KMS-11 (cell line): ENCODE data around the gene CADPS2.

ENCODE experiments used
- H2AFZ ChIP-seq: fragments of 200-600 bp; sonication (generic); 2 replicates; pipeline ENCODE4 v1.6.1; 2016; ENCODE audit warnings: antibody characterized with exemption, mixed run types, low read depth
- H3K27ac ChIP-seq: fragments of 200-600 bp; sonication (generic); 2 replicates; pipeline ENCODE4 v1.6.1; 2016; ENCODE audit warnings: mild to moderate bottlenecking, mixed run types
- H3K27me3 ChIP-seq: fragments of 200-600 bp; sonication (generic); 2 replicates; pipeline ENCODE4 v1.6.1; 2017; ENCODE audit warnings: mild to moderate bottlenecking, low read depth, mixed run types, moderate library complexity; ENCODE audit not compliant: insufficient read depth
- H3K36me3 ChIP-seq: fragments of 200-600 bp; sonication (generic); 2 replicates; pipeline ENCODE4 v1.6.1; 2017; ENCODE audit warnings: mild to moderate bottlenecking, mixed run types; ENCODE audit not compliant: insufficient read depth
- H3K4me1 ChIP-seq: fragments of 200-600 bp; sonication (generic); 2 replicates; pipeline ENCODE4 v1.6.1; 2016; ENCODE audit warnings: mild to moderate bottlenecking, low read depth, mixed run types; ENCODE audit not compliant: poor library complexity, severe bottlenecking
- H3K4me2 ChIP-seq: fragments of 200-600 bp; sonication (generic); 2 replicates; pipeline ENCODE4 v1.7.0; 2016; ENCODE audit warnings: mild to moderate bottlenecking, mixed run types
- H3K4me3 ChIP-seq: fragments of 200-600 bp; sonication (generic); IDR thresholded peaks from 2 replicates; pipeline ENCODE4 v1.6.1; 2017; ENCODE audit warnings: low read depth, low read length, mixed read lengths; ENCODE audit not compliant: insufficient read depth
- H3K79me2 ChIP-seq: fragments of 200-600 bp; sonication (generic); 2 replicates; pipeline ENCODE4 v1.6.1; 2016; ENCODE audit warnings: low read depth, mixed run types; ENCODE audit not compliant: insufficient read depth
- H3K9ac ChIP-seq: fragments of 200-600 bp; sonication (generic); 2 replicates; pipeline ENCODE4 v1.6.1; 2016; ENCODE audit warnings: mild to moderate bottlenecking, mixed run types
- H4K20me1 ChIP-seq: fragments of 200-600 bp; sonication (generic); 2 replicates; pipeline ENCODE4 v1.6.1; 2016; ENCODE audit warnings: mild to moderate bottlenecking, mixed run types; ENCODE audit not compliant: insufficient read depth
- TF ChIP-seq, protein P1 (sequence below): fragments of 200-600 bp; sonication (generic); conservative IDR thresholded peaks from 2 replicates; pipeline ENCODE4 v1.6.1; 2017; ENCODE audit warnings: low read depth, mild to moderate bottlenecking, antibody characterized with exemption, low read length, moderate library complexity, mixed read lengths

Gene CADPS2

DNA sequence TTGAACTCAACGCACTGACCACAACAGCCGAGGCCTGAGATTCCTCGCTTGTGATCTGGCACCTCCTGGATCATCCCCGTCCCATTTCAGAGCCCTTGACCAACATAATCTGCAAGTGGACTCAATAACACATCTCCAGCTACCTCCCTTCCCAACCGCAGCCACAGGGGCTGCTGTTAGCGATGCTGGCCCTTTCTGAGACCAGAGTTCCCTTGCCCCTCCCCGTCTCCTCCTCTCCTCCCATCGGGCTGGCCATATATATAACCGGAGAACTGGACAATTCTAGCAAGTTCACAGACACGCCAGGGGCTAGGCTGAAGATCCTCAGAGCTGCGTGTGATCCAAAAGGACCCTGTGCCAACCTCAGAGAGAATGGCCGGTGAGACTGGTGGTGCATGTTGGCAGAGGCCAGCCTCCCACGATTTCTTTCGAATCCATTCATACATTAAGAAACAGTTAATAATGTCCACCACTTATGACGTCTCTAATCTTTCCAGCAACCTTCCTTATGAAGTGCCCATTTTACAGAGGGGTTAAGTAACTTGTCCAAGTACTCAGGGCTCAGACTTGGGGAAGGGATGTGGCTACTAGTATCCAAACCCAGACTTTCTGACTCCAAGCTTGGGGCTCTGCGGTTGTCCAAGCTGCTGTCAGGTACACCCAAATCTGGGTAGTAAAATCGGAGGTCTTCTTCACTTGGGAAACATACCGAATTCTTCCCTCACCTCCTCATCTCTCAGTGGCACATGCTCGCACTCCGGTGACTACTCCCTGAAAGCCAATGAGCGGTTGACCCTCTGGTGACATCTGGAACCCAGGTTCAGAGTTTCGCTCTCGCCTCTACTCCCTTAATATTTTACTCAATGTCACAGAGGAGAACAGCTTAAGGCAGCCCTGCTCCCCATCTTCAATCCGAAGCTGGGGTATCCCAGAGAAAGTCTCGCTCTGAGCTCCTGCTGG lies 570.5 kb downstream of the CADPS2 start:
- Histone ChIP-seq H3K4me1 (peaks cover 9% of the 10 kb centered on the region), H3K27me3 (no peaks in the 10 kb centered on the region), H4K20me1 (no peaks in the 10 kb centered on the region), H3K4me2 (no peak overlapping the region), H3K9ac (no peak overlapping the region), H3K27ac (no peak overlapping the region), H3K36me3 (no peaks in the 10 kb centered on the region), H3K79me2 (no peaks in the 10 kb centered on the region), H2AFZ (no peak overlapping the region), H3K4me3 (no peak overlapping the region)
- TF ChIP-seq, protein P1, sequence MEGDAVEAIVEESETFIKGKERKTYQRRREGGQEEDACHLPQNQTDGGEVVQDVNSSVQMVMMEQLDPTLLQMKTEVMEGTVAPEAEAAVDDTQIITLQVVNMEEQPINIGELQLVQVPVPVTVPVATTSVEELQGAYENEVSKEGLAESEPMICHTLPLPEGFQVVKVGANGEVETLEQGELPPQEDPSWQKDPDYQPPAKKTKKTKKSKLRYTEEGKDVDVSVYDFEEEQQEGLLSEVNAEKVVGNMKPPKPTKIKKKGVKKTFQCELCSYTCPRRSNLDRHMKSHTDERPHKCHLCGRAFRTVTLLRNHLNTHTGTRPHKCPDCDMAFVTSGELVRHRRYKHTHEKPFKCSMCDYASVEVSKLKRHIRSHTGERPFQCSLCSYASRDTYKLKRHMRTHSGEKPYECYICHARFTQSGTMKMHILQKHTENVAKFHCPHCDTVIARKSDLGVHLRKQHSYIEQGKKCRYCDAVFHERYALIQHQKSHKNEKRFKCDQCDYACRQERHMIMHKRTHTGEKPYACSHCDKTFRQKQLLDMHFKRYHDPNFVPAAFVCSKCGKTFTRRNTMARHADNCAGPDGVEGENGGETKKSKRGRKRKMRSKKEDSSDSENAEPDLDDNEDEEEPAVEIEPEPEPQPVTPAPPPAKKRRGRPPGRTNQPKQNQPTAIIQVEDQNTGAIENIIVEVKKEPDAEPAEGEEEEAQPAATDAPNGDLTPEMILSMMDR, result no peak

DNA sequence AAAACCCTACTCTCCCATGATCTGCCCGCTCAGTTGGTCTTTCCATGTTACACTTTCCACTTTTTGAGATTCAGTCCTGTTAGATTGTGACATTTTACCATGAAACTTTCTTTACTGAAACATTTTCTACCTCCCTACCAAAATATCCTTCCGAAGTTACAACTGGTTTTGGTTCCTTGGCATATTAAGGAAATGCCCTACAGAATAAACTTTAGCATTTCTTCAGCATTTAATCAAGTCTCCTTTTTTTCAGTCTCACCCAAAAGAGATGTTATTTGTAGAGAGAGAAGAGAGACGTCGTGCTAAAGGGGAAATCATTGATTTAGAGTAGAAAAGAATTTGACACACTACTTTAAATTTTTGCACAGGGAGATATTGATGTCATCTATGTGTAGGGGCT lies 572.0 kb downstream of the CADPS2 start:
- Histone ChIP-seq H3K27ac (no peak overlapping the region), H2AFZ (no peak overlapping the region), H3K4me2 (no peak overlapping the region), H3K27me3 (no peaks in the 10 kb centered on the region), H4K20me1 (no peaks in the 10 kb centered on the region), H3K4me1 (peaks cover 9% of the 10 kb centered on the region), H3K9ac (no peak overlapping the region), H3K36me3 (no peaks in the 10 kb centered on the region), H3K79me2 (peaks cover 11% of the 10 kb centered on the region), H3K4me3 (no peak overlapping the region)
- TF ChIP-seq, protein P1, result no peak

DNA sequence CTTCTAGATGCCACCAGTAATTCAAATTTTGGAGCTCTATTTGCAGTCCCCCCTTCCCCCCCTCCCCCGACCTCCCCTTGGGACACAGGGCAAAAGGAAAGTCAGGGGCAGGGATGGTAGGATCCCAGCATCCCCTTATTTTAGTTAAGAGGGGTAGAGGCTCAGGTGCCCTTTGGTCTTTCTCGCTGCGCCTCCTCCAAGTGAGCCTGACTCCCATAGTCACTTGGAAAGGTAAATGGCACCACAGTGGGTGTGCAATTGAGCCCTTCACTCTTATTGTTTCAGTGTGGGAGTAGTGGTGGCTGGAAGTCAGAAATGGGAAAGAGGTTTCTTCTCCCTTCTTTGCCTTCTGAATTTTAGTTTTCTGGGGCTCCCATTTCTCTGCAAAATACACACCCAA lies 573.5 kb downstream of the CADPS2 start:
- Histone ChIP-seq H3K4me1 (peaks cover 12% of the 10 kb centered on the region), H3K9ac (no peak overlapping the region), H3K4me2 (no peak overlapping the region), H3K4me3 (no peak overlapping the region), H2AFZ (no peak overlapping the region), H3K27me3 (no peaks in the 10 kb centered on the region), H4K20me1 (no peaks in the 10 kb centered on the region; the same call in 1 of the 2 replicates), H3K79me2 (peaks cover 25% of the 10 kb centered on the region), H3K27ac (no peak overlapping the region), H3K36me3 (no peaks in the 10 kb centered on the region)
- TF ChIP-seq, protein P1, result no peak

DNA sequence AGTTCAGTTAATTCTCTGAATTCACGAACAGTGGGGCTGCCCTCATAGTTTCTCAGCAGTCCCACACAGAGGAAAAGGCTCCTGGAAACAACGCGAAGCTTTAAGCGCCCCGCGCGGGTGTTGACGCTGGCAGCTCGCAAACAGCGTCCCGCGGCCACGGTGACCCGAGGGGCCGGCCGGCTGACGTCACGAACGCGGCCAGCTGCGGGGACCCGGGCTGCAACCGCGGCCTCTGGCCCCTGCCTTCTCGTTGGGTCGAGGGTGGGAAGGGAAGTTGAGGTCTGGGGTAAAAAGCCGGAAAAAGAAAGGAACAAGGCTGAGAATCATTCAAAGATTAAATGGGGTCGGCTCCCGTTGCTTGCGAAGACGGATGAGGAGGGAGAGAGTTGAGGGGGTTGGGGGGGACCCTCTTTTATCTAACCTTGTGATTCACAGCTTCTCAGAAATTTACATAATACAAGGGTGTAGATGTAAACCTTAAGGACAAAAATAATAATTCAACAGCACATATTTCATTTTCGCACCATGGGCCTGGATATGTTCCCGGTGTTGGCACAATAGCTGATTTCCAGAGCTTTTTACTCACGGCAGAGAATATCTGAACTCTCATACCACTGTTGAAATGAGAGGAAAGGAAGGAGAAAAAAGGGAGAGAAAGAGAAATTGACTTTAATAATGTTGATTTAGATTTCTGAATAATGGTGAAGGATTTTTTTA lies 574.4 kb downstream of the CADPS2 start:
- no peak overlapping the region for H3K4me3 ChIP-seq
- H3K79me2 ChIP-seq, result peaks cover 34% of the 10 kb centered on the region
- TF ChIP-seq, protein P1, result no peak
- H3K4me2 ChIP-seq, result no peak overlapping the region
- H3K27me3 ChIP-seq, result no peaks in the 10 kb centered on the region
- no peak overlapping the region for H2AFZ ChIP-seq
- no peak overlapping the region for H3K27ac ChIP-seq
- H3K36me3 ChIP-seq, result no peaks in the 10 kb centered on the region
- H4K20me1 ChIP-seq, result no peaks in the 10 kb centered on the region; the same call in 1 of the 2 replicates
- peaks cover 12% of the 10 kb centered on the region for H3K4me1 ChIP-seq
- no peak overlapping the region for H3K9ac ChIP-seq
